ENCODE results near the gene PCDH17. TPM values are rescaled to one million over a fixed set of nuclear protein-coding genes. Genes with fewer than 3 reads are reported as not detected.
A peak's percentile ranks its signal among the peaks of the same experiment; 100 is the strongest.

Gene PCDH17
- total RNA-seq (2014; rRNA removed): 0.11 TPM in 1 of 2 replicates, not detected in the other
- percentile 2 among the genes with signal in this experiment for Bru-seq, nascent RNA
- BruChase-seq, experiment 1, labeled RNA remaining after a 6-hour chase: percentile 5 among the genes with signal in this experiment
- BruChase-seq, experiment 2, labeled RNA remaining after a 2-hour chase: percentile 3 among the genes with signal in this experiment
- long read RNA-seq, full-length matches to known transcripts: 1 of 1 reads
- long read RNA-seq, partial matches to known transcripts: 0 of 1 reads
- long read RNA-seq, other reads (novel, unspliced or antisense): 0 of 1 reads

DNA sequence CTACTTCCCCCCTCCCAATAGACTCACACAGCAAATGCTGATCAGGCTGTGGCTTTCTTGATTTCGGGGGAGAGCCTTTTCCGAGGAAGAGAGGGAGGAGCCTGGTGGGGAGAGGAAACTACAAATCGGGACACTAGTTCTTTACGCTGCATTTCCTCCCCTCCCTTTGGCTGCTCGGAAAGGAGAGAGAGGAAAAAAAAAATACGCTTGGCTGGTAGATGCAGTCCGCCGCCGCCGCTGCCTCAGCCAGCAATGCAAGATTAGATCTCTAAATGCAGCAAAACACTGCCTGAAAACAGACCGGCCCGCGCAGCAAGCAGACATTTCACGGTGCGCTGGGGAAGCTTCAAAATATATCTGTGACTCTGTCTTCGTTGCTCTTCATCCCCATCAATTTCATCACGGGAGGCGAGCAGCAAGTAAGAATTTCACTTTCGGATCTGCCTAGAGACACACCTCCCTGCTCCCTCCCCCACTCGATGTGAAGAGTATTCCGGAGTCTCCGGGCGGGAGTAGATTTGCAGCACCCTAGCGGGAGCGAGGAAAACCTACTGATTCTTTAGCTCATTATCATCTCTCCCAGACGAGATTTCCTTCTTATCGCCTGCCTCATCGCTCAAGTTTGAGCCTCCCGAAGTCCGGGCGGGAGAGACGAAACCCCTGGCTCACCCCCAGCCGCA lies at the start of gene PCDH17:
TSS of gene PCDH17 (plus strand) at position 149 of the 680 bp plus-strand sequence. CDS start 803 bp downstream, outside the sequence.
- no peaks in the 10 kb centered on the region for H3K9me2 ChIP-seq (replicated peaks; ENCODE audit: low read length)

GRCh38 chr13:57582032-57582431 lies 49.5 kb upstream of the PCDH17 start:
- no peaks in the 10 kb centered on the region for H3K9me2 ChIP-seq (replicated peaks; ENCODE audit: low read length)
- H3K79me2 ChIP-seq (ENCODE audit: low read length): no peaks in the 10 kb centered on the region
- H2AFZ ChIP-seq (ENCODE audit: low read length): no peak overlapping the region
- TF ChIP-seq CTCF (conservative IDR thresholded peaks at IDR 0.05; ENCODE audit: low read depth, low read length): no peak
- TF ChIP-seq EZH2phosphoT487 (IDR thresholded peaks at IDR 0.05; ENCODE audit: borderline replicate concordance, low read length): no peak
- no peak for TF ChIP-seq EZH2 (IDR thresholded peaks at IDR 0.05; ENCODE audit: low read length, unreplicated experiment)
- no peaks in the 10 kb centered on the region for H3K27me3 ChIP-seq (ENCODE audit: low read length)
- intact Hi-C loops (cut with micrococcal nuclease): no loop called here
- no peaks in the 10 kb centered on the region for H3K36me3 ChIP-seq (ENCODE audit: low read depth, low read length)
- no peak overlapping the region for H3K4me2 ChIP-seq (ENCODE audit: low read length)
- no TSS peak for BruUV-seq (replicated peaks)
- DNase-seq (no peak), ATAC-seq (no peak; the same call in 1 of the 2 replicates)
- no peaks in the 10 kb centered on the region for H3K9me3 ChIP-seq (ENCODE audit: low read length)
- ChIA-PET CTCF (no interaction called here), POLR2A (ENCODE audit: unreplicated experiment) (no interaction called here)
- H4K20me1 ChIP-seq (ENCODE audit: low read length): no peaks in the 10 kb centered on the region
- H3K4me3 ChIP-seq (ENCODE audit: low read length): no peak overlapping the region
- no peak overlapping the region for H3K27ac ChIP-seq (ENCODE audit: low read length)
- no peak overlapping the region for H3K9ac ChIP-seq (ENCODE audit: low read length)
- H3K4me1 ChIP-seq (ENCODE audit: insufficient read depth, low read length): no peaks in the 10 kb centered on the region
- no peaks in the 10 kb centered on the region for H3F3A ChIP-seq (ENCODE audit: low read length, unreplicated experiment)

More for the DNA sequence above, at the start of gene PCDH17:
- ATAC-seq (peak; percentile 23), DNase-seq (no peak)
- Histone ChIP-seq H3K9me3 (ENCODE audit: low read length) (no peaks in the 10 kb centered on the region), H3K4me2 (ENCODE audit: low read length) (peak within 1 kb of the TSS; percentile 71), H3K27me3 (ENCODE audit: low read length) (peaks cover 58% of the 10 kb centered on the region), H3K9ac (ENCODE audit: low read length) (no peak within 1 kb of the TSS), H3K36me3 (ENCODE audit: low read depth, low read length) (no peaks in the 10 kb centered on the region), H4K20me1 (ENCODE audit: low read length) (no peaks in the 10 kb centered on the region), H3K4me3 (ENCODE audit: low read length) (peak within 1 kb of the TSS; percentile 52), H3K79me2 (ENCODE audit: low read length) (no peaks in the 10 kb centered on the region), H2AFZ (ENCODE audit: low read length) (no peak within 1 kb of the TSS), H3K4me1 (ENCODE audit: insufficient read depth, low read length) (no peaks in the 10 kb centered on the region), H3F3A (ENCODE audit: low read length, unreplicated experiment) (no peaks in the 10 kb centered on the region), H3K27ac (ENCODE audit: low read length) (no peak within 1 kb of the TSS)
- intact Hi-C loops (cut with micrococcal nuclease): no loop called here
- BruUV-seq (replicated peaks): no TSS peak
- POLR2A ChIA-PET (ENCODE audit: unreplicated experiment): no interaction called here
- CTCF ChIA-PET: no interaction called here
- TF ChIP-seq EZH2phosphoT487 (IDR thresholded peaks at IDR 0.05; ENCODE audit: borderline replicate concordance, low read length): no peak
- TF ChIP-seq EZH2 (IDR thresholded peaks at IDR 0.05; ENCODE audit: low read length, unreplicated experiment): no peak
- no peak for TF ChIP-seq CTCF (conservative IDR thresholded peaks at IDR 0.05; ENCODE audit: low read depth, low read length)

- Histone ChIP-seq H3K79me2 (ENCODE audit: low read length) (no peaks in the 10 kb centered on the region), H2AFZ (ENCODE audit: low read length) (no peak overlapping the region), H3K4me3 (ENCODE audit: low read length) (no peak overlapping the region), H3F3A (ENCODE audit: low read length, unreplicated experiment) (no peaks in the 10 kb centered on the region), H3K27ac (ENCODE audit: low read length) (no peak overlapping the region), H3K36me3 (ENCODE audit: low read depth, low read length) (no peaks in the 10 kb centered on the region), H3K27me3 (ENCODE audit: low read length) (no peaks in the 10 kb centered on the region), H3K9ac (ENCODE audit: low read length) (no peak overlapping the region), H3K4me2 (ENCODE audit: low read length) (no peak overlapping the region), H3K9me2 (replicated peaks; ENCODE audit: low read length) (no peaks in the 10 kb centered on the region), H3K9me3 (ENCODE audit: low read length) (no peaks in the 10 kb centered on the region), H4K20me1 (ENCODE audit: low read length) (no peaks in the 10 kb centered on the region), H3K4me1 (ENCODE audit: insufficient read depth, low read length) (no peaks in the 10 kb centered on the region)
- intact Hi-C loops (cut with micrococcal nuclease): no loop called here
- ATAC-seq (no peak), DNase-seq (no peak)
- ChIA-PET CTCF (no interaction called here), POLR2A (ENCODE audit: unreplicated experiment) (no interaction called here)
- TF ChIP-seq CTCF (conservative IDR thresholded peaks at IDR 0.05; ENCODE audit: low read depth, low read length): no peak
- no peak for TF ChIP-seq EZH2 (IDR thresholded peaks at IDR 0.05; ENCODE audit: low read length, unreplicated experiment)
- no peak for TF ChIP-seq EZH2phosphoT487 (IDR thresholded peaks at IDR 0.05; ENCODE audit: borderline replicate concordance, low read length)
- BruUV-seq (replicated peaks): no TSS peak
Observed at GRCh38 chr13:57583529-57583928, 48.0 kb upstream of the PCDH17 start.
